CD4-positive, alpha-beta T cell treated with Interleukin-17A for 4 hours (primary cell): Measurements from ENCODE around the gene AHRR.
A peak's percentile ranks its signal among the peaks of the same experiment; 100 is the strongest.

Source experiments
- DNase-seq: peaks from one replicate; pipeline ENCODE4 v3.0.0-alpha.2; 2020; ENCODE audit warnings: mixed read lengths

AHRR gene

GRCh38 chr5:321726-322251, 275 bp downstream of the AHRR start:
- no peak for DNase-seq

GRCh38 chr5:322281-322941, 897 bp downstream of the AHRR start:
- no peak for DNase-seq

GRCh38 chr5:322942-323879, 1.7 kb downstream of the AHRR start:
- no peak for DNase-seq

DNA sequence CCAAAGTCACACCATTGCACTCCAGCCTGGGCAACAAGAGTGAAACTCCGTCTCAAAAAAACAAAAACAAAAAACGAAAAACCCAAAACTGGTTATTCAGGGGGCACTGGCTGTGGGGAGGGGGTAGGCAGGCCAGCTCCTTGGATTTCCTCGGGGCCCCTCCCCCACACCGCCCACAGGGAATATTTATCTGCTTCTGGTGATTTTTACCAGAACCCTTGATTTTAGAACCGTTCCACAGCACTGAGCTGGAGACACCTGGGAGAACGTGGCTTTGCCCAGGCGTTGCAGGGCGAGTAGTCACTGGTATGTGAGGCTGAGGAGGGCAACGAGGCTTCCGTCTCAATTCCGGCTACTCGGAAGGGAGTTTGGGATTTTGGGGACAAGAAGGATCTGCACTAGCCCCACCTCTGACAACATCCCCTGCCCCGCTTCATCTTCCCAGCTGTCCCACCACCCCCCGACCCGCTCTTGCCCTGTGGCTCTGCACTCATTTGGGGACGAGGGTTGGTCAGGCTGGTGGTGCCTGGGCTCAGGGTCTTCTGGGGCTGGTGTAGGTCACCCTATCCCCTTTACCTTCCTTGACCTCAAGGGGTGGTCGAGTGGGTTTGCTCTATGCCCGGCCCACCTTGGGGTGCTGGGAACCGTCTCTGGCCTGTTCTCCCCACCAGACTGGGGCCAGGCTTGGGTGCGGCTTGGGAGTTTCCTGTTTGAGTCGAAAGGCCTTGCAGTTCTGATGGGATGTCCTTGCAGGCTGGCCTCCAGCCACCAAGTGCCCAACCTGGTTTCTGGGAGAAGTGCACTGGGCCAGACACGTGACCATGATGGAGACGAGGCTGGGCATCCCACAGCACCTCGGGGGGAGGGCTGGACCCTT, 3.5 kb downstream of the AHRR start:
- no peak for DNase-seq

DNA sequence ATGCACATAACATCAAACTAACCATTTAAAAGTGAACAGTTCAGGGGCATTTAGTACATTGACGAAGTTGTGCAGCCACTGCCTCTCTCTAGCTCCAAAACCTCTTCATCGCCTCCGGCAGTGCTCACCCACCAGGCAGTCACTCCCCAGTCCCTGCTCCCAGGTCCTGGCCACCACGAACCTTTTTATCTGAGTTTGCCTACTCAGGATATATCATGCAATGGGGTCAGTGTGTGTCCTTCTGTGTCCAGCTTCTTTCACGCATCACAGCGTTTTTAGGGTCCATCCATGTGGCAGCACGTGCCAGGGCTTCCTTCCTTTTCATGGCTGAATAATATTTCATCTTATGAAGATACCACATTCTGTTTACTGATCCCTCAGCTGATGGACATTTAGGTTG, 4.6 kb downstream of the AHRR start:
- DNase-seq: no peak

- no peak for DNase-seq
Observed at GRCh38 chr5:329121-329735, 7.7 kb downstream of the AHRR start.

DNA sequence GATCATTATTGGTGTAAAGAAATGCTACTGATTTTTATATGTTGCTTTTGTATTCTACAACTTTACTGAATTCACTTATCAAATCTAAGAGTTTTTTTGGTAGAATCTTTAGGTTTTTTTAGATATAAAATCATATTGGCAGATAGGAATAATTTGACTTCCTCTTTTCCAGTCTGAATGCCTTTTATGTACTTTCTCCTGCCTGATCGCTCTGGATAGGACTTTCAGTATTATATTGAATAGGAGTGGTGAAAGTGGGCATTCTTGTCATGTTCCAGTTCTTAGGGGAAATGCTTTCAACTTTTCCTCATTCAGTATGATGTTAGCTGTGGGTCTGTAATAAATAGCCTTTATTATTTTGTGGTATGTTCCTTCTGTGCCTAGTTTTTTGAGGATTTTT, 8.3 kb downstream of the AHRR start:
- no peak for DNase-seq

DNA sequence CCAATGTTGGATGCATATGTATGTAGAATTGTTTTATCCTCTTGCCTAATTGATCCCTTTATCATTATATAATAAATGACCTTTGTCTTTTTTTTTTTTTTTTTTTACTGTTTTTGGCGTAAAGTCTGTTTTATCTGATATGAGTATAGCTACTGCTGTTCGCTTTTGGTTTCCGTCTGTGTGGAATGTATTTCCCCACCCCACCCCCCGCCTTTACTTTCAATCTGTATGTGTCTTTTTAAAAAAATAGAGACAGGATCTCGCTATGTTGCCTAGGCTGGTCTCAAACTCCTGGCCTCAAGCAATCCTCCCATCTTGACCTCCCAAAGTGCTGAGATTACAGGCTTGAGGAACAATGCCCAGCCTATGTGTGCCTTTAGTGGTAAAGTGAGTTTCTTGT, 11.3 kb downstream of the AHRR start:
- DNase-seq: no peak

DNA sequence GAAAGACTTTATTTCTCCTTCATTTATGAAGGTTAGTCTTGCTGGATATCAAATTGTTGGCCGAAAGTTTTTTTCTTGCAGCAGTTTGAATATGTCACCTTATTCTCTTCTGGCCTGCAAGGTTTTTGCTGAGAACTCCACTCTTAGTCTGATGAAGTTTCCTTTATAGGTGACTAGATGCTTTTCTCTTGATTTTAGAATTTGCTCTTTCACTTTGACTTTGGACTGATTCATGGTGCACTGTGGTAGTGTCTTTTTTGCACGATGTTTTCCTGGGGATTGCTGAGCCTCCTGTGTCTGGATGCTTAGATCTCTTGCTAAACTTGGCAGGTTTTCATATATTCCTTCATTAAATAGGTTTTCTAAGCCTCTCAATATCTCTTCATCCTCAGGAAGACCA, 12.4 kb downstream of the AHRR start:
- no peak for DNase-seq

DNA sequence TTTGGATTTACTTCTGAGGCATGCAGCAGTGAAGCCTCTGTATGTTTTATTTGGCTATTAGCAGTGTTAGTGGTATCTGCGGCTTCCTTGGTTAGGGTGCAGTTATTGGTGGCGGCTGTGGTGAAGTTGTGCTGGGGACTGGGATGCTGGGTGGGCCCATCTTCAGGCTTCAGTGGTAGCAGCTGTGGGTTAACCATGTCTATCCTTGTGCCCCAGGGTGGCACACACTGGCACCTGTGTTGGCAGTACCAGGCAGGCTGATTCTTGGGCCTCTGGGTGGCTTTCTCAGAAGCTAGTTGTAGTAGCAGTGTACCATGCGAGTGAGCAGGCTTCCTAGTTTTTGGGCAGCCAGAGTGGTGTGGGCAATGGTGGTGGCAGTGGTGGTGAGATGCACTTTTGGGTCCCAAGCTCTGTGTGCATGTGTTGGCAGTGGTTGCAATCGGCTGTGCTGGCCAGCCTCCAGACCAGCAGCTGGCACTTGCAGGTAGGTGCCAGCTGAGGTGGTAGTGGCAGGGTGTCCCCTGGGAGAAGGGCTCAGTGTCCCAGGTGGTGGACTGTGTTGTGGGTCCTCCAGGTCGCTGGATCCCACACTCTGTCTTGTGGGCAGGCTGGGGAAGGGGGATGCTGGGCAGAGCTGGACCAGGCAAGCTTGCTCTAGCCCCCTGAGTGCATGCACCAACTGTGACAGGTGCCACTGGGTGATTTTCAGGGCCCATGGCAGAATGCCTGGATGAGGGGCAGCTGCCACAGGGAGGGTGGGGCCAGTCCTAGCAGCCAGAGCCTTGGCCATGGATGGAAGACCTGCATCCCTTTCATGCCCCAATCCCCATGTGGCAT, 13.6 kb downstream of the AHRR start:
- DNase-seq: no peak

GRCh38 chr5:335740-336038, 14.2 kb downstream of the AHRR start:
- DNase-seq: no peak

- no peak for DNase-seq
Observed at GRCh38 chr5:337563-338130, 16.1 kb downstream of the AHRR start.

- DNase-seq: no peak
Observed at GRCh38 chr5:342501-343460, 21.3 kb downstream of the AHRR start.

GRCh38 chr5:343461-344401, 22.2 kb downstream of the AHRR start:
- peak; percentile 69 for DNase-seq

GRCh38 chr5:344668-345067, 23.2 kb downstream of the AHRR start:
- no peak for DNase-seq

- DNase-seq: no peak
Observed at GRCh38 chr5:345404-346195, 24.1 kb downstream of the AHRR start.

DNA sequence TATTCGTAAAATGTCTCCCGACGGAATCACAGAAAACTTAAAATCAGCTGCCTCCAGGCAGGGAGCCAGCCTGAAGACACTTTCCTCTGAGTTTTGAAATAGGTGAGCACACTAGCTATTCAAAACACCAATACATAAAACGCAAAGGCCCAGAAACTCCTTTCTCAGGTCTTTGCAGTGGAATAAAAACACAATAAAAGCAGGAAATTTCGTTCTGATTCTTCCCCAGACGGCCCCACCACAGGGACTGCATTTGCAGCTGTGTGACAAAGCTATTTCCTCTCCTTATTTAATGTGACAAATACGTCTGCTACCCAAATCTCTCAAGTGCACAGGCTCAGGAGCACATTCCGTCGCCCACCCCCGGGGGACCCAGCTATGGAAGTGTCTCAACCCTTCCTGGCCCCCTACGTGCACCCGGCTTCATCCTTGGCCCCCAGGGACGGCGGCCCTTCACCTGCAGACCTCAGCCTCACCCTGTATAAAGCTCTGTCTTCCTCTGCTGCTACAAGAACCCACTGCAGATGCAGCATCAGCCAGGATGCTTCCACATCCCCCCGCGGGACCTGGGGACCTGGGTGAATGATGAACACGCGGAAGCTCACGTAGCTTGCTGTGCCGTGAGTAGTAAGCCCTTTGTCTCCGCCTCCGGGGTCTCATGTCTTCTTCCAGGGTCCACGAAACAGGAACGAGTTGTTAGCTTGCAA, 24.9 kb downstream of the AHRR start:
- DNase-seq: peak; percentile 35
